Stomach (tissue), 9 donors: ENCODE data around the gene AP3D1. TPM values are rescaled to one million over a fixed set of nuclear protein-coding genes. Genes with fewer than 3 reads are reported as not detected.

Experiments
- DNase-seq, 2 donors: peaks; one replicate each; pipeline versions ENCODE4 v3.0.0 to v3.0.0-alpha.2; 2013 to 2019
- H3K27ac ChIP-seq, 5 donors: fragments of 200-600 bp in 4 of 5; sonication (generic) in 4 of 5; one replicate each; pipeline ENCODE4 v1.5.1; 2013 to 2019; ENCODE audit warnings: mild to moderate bottlenecking in 1 of 5, moderate library complexity in 1 of 5
- H3K27me3 ChIP-seq, 3 donors: fragments of 200-600 bp; sonication (generic); one replicate each; pipeline ENCODE4 v1.5.1; 2017 to 2019; ENCODE audit warnings: mixed run types in 1 of 3
- H3K36me3 ChIP-seq, 4 donors: fragments of 200-600 bp; sonication (generic); 1 replicate in 3 of 4; 2 replicates in 1 of 4; pipeline ENCODE4 v1.5.1; 2016 to 2019
- H3K4me1 ChIP-seq, 4 donors: fragments of 200-600 bp; sonication (generic); one replicate each; pipeline ENCODE4 v1.5.1; 2016 to 2019
- H3K4me3 ChIP-seq, 4 donors: fragments of 200-600 bp; sonication (generic) in 3 of 4; one replicate each; pipeline ENCODE4 v1.5.1; 2016 to 2019; ENCODE audit warnings: mild to moderate bottlenecking in 1 of 4
- H3K9me3 ChIP-seq, 4 donors: fragments of 200-600 bp; sonication (generic); one replicate each; pipeline ENCODE4 v1.5.1; 2016 to 2019
- CTCF ChIP-seq, 7 experiments: fragments of 450-650 bp in 4 of 7; fragments of 200-600 bp in 3 of 7; sonication (generic) in 3 of 7; IDR thresholded peaks; one replicate each; pipeline ENCODE4 v1.5.1; 2016 to 2019; ENCODE audit warnings: antibody characterized with exemption in 7 of 7, control low read depth in 2 of 7, mild to moderate bottlenecking in 1 of 7
- EP300 ChIP-seq: sonication (generic); formaldehyde crosslinking; IDR thresholded peaks from one replicate; pipeline ENCODE4 v1.6.1; 2017; ENCODE audit warnings: antibody characterized with exemption
- POLR2A ChIP-seq, 4 donors: fragments of 450-650 bp; IDR thresholded peaks; one replicate each; pipeline ENCODE4 v1.6.1; 2016; ENCODE audit warnings: antibody characterized with exemption in 4 of 4, control low read depth in 2 of 4, mild to moderate bottlenecking in 1 of 4, moderate library complexity in 1 of 4
- POLR2AphosphoS5 ChIP-seq, 3 donors: sonication (generic); formaldehyde crosslinking; IDR thresholded peaks; one replicate each; pipeline ENCODE4 v1.6.1; 2016; ENCODE audit warnings: antibody characterized with exemption in 3 of 3
- WGBS, 5 donors: extraction: QIAGEN DNeasy Blood & Tissue Kit in 3 of 5; methylation state at CpG; one replicate each; pipeline versions ENCODE4 v1.1.5 to v1.1.7; 2013 to 2018; 5-methylcytosine and 5-hydroxymethylcytosine counted together
- intact Hi-C: fragments of 100-400 bp; cut with DNase I; formaldehyde crosslinking; loops from one replicate; pipeline ENCODE4 v1.15.1; 2023; ENCODE audit warnings: low total_unique reads
- polyA plus RNA-seq, 3 donors: library from polyadenylated mRNA; stranded (reverse); fragments of 200-250 nt; gene quantifications; one replicate each; pipeline ENCODE4 v1.2.3, GENCODE V29; 2013
- total RNA-seq, 5 donors: library from RNA; depleted of rRNA; stranded (reverse); fragments of >200 nt; gene quantifications; one replicate each; pipeline versions ENCODE4 v1.1.0 to v1.2.3, GENCODE V29; 2014 to 2016
- donor health status: healthy with polysubstance abuse.
- donor health status: Bipolar disorder and iron deficiency.
- donor health status: healthy.

AP3D1 gene
- total and polyA plus RNA-seq, 8 donors: 49.0 to 340 (median 85.0) TPM

DNA sequence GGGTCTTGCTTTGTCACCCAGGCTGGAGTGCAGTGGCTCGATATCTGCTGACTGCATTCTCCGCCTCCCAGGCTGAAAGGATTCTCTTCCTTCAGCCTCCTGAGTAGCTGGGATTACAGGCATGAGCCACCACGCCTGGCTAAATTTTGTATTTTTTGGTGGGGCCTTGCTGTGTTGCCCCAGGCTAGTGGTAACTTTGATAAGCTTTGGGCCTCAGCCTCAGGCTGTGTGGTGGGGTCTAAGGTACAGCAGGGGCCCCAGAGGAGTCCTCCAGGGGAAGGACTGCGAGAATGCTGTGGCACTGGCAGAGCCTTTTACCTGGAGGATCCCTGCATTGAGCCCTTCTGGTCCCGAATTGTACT, 19.6 kb upstream of the AP3D1 start:
- DNase-seq: no peak
- TF ChIP-seq CTCF (IDR thresholded peaks at IDR 0.05): no peak
- no peak for TF ChIP-seq EP300
- TF ChIP-seq POLR2AphosphoS5 (IDR thresholded peaks at IDR 0.05): no peak
- TF ChIP-seq POLR2A (IDR thresholded peaks at IDR 0.05): no peak
- H3K27me3 ChIP-seq: no peaks in the 10 kb centered on the region
- peaks cover 66 to 87% (median 80%) of the 10 kb centered on the region in 4 donors for H3K4me1 ChIP-seq
- peak overlapping the region; percentile 78 to 99 (median 97) for H3K27ac ChIP-seq
- no peak overlapping the region for H3K4me3 ChIP-seq
- intact Hi-C loops: loop anchor here (5.0 kb wide), 1 partner anchor 61 kb away; no protein-coding TSS in a partner anchor
- WGBS, 5 donors: 60 to 81% (median 75%) methylated on average over 5 of the region's 5 CpGs
- H3K36me3 ChIP-seq: peaks cover 0 to 12% (median 3%) of the 10 kb centered on the region in 4 donors
- H3K9me3 ChIP-seq: no peaks in the 10 kb centered on the region

DNA sequence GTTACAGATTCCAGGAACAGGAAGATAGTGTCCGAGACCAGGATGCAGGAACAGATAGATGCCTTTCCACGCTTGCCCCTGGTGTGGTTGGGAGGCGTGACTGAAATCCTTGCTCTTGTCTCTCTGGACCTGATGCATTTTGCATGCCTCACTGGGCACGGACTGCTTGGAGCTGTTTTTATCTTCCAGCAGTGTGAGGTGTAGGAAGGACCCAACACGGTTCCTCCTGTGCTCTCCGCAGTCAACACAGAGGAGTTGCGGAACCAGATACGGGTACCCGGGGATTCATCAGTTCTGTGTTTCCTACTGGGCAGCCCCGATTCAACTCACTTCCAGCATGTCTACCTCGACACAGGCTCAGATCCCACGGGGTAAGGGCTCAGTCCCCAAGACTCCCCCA, 18.9 kb upstream of the AP3D1 start:
- 80 to 91% (median 83%) methylated on average over 12 of the region's 12 CpGs for WGBS, 5 donors
- no peak for DNase-seq
- no peaks in the 10 kb centered on the region for H3K9me3 ChIP-seq
- H3K4me3 ChIP-seq: no peak overlapping the region
- H3K27ac ChIP-seq: peak overlapping the region; percentile 21 to 99 (median 97)
- H3K36me3 ChIP-seq: peaks cover 0 to 8% (median 3%) of the 10 kb centered on the region in 4 donors
- intact Hi-C loops: loop anchor here (5.0 kb wide), 1 partner anchor 62 kb away; no protein-coding TSS in a partner anchor
- H3K4me1 ChIP-seq: peaks cover 71 to 90% (median 85%) of the 10 kb centered on the region in 4 donors
- TF ChIP-seq POLR2A (IDR thresholded peaks at IDR 0.05) (no peak), POLR2AphosphoS5 (IDR thresholded peaks at IDR 0.05) (no peak), EP300 (no peak), CTCF (IDR thresholded peaks at IDR 0.05) (no peak)
- H3K27me3 ChIP-seq: no peaks in the 10 kb centered on the region

- Histone ChIP-seq H3K4me3 (peak overlapping the region in 1 of 4 donors; percentile 9), H3K9me3 (no peaks in the 10 kb centered on the region), H3K27me3 (no peaks in the 10 kb centered on the region), H3K4me1 (peaks cover 71 to 94% (median 88%) of the 10 kb centered on the region in 4 donors), H3K27ac (peak overlapping the region; percentile 86 to 99 (median 97)), H3K36me3 (peaks cover 0 to 8% (median 3%) of the 10 kb centered on the region in 4 donors)
- WGBS, 5 donors: 13 to 18% (median 14%) methylated on average over 17 to 24 of the region's 24 CpGs
- peak; percentile 39 to 95 (median 83) for TF ChIP-seq POLR2AphosphoS5 (IDR thresholded peaks at IDR 0.05)
- TF ChIP-seq EP300: peak; percentile 30
- no peak for TF ChIP-seq POLR2A (IDR thresholded peaks at IDR 0.05)
- no peak for TF ChIP-seq CTCF (IDR thresholded peaks at IDR 0.05)
- intact Hi-C loops: no loop called here
- DNase-seq: peak; percentile 96 to 97
Measured at GRCh38 chr19:2168619-2169424, 17.5 kb upstream of the AP3D1 start.

DNA sequence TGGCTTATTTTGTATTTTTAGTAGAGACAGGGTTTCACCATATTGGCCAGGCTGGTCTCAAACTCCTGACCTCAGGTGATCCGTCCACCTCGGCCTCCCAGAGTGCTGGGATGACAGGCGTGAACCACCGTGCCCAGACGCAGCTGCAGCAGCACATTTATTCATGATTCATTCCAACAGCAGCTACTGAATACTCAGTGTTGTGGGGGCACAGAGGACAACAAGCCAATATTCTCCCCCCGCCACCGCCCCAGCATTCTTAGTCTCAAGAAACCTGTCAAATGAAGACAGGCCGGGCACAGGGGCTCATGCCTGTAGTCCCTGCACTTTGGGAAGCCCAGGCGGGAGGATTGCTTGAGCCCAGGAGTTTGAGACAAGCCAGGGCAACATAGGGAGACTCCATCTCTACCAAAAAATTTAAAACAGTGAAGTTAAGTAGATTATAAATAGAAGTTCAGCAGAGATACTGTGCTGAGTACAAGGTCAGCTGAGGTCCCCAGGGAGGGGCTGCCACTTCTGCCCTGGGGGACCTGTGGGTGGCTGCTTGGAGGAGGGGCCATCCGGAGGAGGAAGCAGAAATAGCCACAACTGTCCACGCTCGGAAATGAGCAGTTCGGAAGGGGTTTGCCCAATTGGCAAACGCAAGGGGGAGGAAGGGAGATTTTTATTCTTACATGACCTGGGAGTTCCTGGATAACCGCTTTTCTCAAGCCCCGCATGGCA, 16.7 kb upstream of the AP3D1 start:
- H3K9me3 ChIP-seq: no peaks in the 10 kb centered on the region
- no peak for TF ChIP-seq CTCF (IDR thresholded peaks at IDR 0.05)
- TF ChIP-seq POLR2A (IDR thresholded peaks at IDR 0.05): no peak
- no peak for TF ChIP-seq EP300
- peak in 1 of 3 donors; percentile 12 for TF ChIP-seq POLR2AphosphoS5 (IDR thresholded peaks at IDR 0.05)
- peak; percentile 40 to 66 for DNase-seq
- 37 to 52% (median 48%) methylated on average over 14 to 16 of the region's 16 CpGs for WGBS, 5 donors
- intact Hi-C loops: no loop called here
- H3K36me3 ChIP-seq: peaks cover 0 to 1% (median 0%) of the 10 kb centered on the region in 4 donors
- H3K27me3 ChIP-seq: no peaks in the 10 kb centered on the region
- H3K4me3 ChIP-seq: peak overlapping the region in 1 of 4 donors; percentile 9
- H3K4me1 ChIP-seq: peaks cover 76 to 92% (median 84%) of the 10 kb centered on the region in 4 donors
- peak overlapping the region; percentile 86 to 99 (median 97) for H3K27ac ChIP-seq
